HG02943 (cell line): ENCODE measurements around the gene CHRNA4.

Source experiments
- ATAC-seq: cut with Tn5 transposase; IDR thresholded peaks from one replicate; pipeline ENCODE4 v1.9.1; 2021; ENCODE audit warnings: mild to moderate bottlenecking, low read depth, moderate library complexity; ENCODE audit not compliant: unreplicated experiment

Gene CHRNA4

DNA sequence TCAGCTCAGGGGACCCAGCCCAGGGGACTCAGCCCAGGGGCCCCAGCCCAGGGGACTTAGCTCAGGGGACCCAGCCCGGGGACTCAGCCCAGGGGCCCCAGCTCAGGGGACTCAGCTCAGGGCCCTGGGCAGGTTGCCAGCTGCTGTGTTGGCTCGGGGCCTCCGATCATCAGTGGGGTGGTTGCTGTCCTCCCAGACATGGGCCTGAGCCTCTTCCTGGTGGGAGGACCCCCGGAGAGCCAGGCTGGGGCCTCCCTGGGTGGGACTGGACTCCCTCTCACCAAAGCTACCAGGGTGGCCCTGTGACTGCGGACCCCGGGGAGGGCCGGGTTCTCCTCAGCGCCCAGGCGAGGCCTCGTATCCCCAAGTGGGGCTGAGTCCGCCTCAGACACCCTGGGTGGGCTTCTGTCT lies 63.8 kb downstream of the CHRNA4 start:
- ATAC-seq = no peak

DNA sequence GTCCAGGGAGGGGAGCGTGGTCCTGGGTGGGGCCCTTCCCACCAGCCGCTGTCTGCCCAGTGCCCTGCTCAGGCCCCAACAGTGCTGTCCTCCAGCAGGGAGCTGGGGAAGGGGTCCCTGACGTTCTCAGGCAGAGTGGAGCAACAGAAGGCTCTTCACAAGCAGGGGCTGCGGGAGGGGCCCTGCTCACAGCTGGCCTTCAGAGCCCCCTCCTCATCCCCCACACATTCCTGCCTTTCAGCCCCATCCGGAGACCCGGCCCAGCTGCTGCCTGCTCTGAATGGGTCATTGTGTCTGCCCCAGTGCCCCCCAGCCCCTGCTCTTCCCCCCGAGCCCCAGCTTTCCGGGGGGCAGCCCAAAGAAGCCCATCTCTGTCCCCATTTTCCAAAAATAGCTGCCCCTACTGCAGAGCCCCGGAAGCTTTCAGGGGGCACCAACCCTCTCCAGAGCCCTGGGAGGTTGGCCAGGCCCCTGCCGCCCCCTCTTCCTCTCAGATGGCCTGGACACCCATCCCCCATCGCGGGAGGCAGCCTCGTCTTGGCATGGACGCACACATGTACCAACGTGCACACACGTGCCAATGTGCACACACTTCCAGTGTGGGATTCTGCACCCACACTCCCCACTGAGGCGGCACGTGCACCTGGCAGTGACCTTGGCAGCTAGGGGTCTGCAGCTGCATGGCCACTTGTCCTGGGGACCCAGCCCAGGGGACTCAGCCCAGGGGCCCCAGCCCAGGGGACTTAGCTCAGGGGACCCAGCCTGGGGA lies 64.4 kb downstream of the CHRNA4 start:
- no peak for ATAC-seq

DNA sequence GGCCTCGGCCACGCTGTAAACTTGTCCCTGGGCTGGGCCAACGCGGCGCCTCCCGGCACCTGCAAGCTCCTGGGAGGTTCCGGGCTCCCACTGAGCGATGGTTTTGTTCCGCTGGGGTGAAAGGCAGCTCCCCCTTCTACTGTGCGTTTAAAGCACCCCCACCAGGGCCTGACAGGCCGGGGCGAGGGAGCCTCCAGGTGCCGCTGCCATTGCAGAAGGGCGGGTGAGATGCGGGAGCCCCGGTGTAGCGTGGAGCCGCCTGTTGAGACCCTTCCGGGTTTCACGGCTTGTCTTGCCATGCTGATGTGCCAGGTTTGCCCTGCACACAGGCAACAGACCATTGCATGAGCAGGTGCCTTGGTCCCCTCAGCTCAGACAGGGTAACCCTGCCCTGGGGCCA lies 65.3 kb downstream of the CHRNA4 start:
- ATAC-seq = no peak

DNA sequence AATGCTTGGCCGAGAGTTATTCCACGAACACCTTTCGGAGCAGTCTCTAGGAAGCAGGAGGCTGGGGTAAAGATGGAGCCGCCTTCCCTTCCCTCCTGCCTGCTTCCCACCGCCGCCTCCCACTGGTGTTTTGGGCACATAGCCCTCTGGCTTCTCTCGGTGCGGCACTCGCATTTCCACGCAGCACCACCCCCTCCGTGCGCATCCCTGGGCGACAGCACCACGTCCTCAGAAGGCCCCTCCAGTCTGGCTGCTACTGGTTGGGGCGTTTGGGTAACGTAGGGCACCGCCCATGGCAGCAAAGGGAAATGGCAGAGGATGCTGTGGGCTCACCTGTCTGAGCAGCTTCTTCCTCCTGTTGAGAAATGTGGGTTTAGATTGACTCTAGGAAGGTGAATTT lies 65.7 kb downstream of the CHRNA4 start:
- ATAC-seq = no peak

DNA sequence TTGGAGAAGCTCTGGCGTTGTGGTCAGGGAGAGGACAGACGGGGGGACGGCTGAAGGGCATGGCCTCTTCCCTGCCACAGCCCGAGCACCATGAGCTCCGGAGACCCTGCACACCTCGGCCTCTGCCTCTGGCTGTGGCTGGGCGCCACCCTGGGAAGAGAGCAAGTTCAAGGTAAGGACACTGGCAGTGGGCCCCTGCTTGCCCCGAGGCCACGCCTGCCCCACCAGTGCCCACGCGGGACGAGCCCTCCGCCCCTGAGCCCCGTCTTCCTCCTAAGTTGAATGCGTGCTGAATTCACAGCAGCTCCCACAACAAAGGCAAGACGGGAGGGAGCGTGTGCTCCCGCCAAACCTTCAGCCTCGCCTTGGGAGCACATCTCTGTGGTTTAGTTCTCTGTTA lies 66.1 kb downstream of the CHRNA4 start:
- ATAC-seq = no peak

DNA sequence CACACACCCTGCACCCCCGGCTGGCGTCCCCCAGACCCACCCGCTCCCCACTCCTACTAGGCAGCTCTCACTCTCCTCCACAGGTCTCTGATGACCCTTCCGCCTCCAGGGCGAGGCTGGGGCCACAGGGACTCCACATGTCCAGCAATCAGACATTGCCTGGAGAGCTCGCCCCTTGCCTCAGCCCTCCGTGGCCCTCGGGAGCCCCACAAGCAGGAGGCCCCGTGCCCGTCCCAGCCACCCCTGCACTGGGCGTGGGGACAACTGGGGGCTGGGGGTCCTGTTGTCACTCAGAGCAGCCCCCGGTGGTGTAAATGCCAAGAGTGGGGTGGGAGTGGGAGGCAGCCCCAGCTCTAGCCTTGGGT lies 66.6 kb downstream of the CHRNA4 start:
- no peak for ATAC-seq

DNA sequence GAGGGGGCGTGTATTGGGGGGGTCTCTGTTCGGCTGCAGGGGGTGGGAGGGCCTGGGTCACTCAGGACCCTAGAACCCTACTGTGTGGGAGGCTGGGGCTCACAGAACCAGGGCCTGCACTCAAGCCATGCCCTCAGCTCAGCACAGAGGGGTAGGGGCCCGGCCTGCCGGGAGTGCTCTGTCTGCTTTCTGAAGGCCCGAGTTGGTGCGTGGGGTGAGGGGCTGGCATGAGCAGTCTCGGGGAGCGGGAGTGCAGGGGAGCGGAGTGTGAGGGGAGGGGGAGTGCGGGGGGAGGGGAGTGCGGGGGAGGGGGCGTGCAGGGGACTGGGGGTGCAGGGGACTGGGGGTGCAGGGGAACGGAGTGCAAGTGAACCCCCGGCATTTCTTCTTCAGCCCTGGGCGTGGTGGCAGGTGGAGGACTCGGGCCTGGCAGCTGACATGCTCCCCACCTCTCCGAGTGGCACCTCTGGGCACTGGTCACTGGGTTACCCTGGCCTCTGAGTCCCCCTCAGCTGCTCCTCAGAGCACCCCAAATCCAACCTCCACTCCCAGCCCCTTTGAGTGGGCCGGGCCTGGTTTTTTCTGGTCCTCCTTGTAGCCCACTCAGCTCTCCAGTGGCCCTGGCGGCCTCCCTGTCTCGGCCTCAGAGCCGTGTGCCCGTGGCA lies 67.1 kb downstream of the CHRNA4 start:
- ATAC-seq = no peak

DNA sequence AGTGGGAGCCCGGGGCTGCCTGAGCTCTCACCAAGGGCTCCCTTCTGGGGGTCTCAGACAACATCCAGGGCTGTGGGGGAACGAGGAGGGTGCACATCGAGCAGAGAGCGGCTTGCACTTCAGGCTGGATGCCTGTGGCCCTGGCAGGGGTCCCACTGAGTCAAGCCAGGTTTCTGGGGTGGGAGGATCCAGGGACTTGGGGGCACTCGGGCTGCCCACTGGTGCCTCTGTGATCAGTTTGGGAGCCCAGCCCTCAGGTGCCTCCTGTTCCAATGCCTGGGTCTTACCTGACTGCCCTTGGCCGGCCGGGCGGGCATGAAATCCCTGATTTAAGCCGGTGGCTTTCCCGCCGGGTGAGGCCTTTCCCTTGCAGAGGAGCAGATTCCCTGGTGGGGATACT lies 67.7 kb downstream of the CHRNA4 start:
- no peak for ATAC-seq
